A673 (cell line): ENCODE data around the gene FBXL17.

Experiments
- CTCF ChIP-seq: fragments of 300-800, 200-600 bp; sonication (generic); conservative IDR thresholded peaks from 2 replicates; pipeline ENCODE4 v1.5.1; 2017; ENCODE audit warnings: low read depth, mild to moderate bottlenecking, antibody characterized with exemption, low read length, moderate library complexity, mixed read lengths
- EZH2 ChIP-seq: fragments of 200-600 bp; sonication (generic); IDR thresholded peaks from 2 replicates; pipeline ENCODE4 v1.6.1; 2017; ENCODE audit warnings: borderline replicate concordance, low read depth, mild to moderate bottlenecking, mixed read lengths, antibody characterized with exemption, low read length; ENCODE audit not compliant: poor library complexity, severe bottlenecking

- no peak for TF ChIP-seq CTCF
- no peak for TF ChIP-seq EZH2
Observed at GRCh38 chr5:108382784-108383330, 959 bp upstream of the FBXL17 start.
